Uterus (tissue), 4 donors: Measurements from ENCODE around the gene EPB41. TPM values are rescaled to one million over a fixed set of nuclear protein-coding genes. Genes with fewer than 3 reads are reported as not detected.

Source experiments
- DNase-seq, 2 donors: peaks; one replicate each; pipeline ENCODE4 v3.0.0-alpha.2; 2019 to 2020
- H3K27ac ChIP-seq, 2 donors: fragments of 200-600 bp; sonication (generic); 1 replicate in 1 of 2; 2 replicates in 1 of 2; pipeline ENCODE4 v1.5.1; 2016 to 2018
- H3K27me3 ChIP-seq, 2 donors: fragments of 200-600 bp; sonication (generic); one replicate each; pipeline ENCODE4 v1.5.1; 2018 to 2019; ENCODE audit warnings: control low read depth in 1 of 2
- H3K36me3 ChIP-seq, 2 donors: fragments of 200-600 bp; sonication (generic); one replicate each; pipeline ENCODE4 v1.5.1; 2019; ENCODE audit warnings: control low read depth in 1 of 2
- H3K4me1 ChIP-seq, 2 donors: fragments of 200-600 bp; sonication (generic); one replicate each; pipeline ENCODE4 v1.5.1; 2018 to 2019; ENCODE audit warnings: control low read depth in 1 of 2
- H3K4me3 ChIP-seq, 2 donors: fragments of 200-600 bp; sonication (generic); 1 replicate in 1 of 2; 2 replicates in 1 of 2; pipeline ENCODE4 v1.5.1; 2018 to 2019; ENCODE audit warnings: mild to moderate bottlenecking in 1 of 2
- H3K9me3 ChIP-seq, 2 donors: fragments of 200-600 bp; sonication (generic); one replicate each; pipeline ENCODE4 v1.5.1; 2019; ENCODE audit warnings: control low read depth in 1 of 2
- POLR2A ChIP-seq, 2 donors: fragments of 450-650 bp; IDR thresholded peaks; one replicate each; pipeline ENCODE4 v1.6.1; 2016; ENCODE audit warnings: antibody characterized with exemption in 2 of 2, mild to moderate bottlenecking in 1 of 2, moderate library complexity in 1 of 2
- intact Hi-C: fragments of 100-400 bp; cut with DNase I; formaldehyde crosslinking; loops from one replicate; pipeline ENCODE4 v1.15.1; 2023; ENCODE audit warnings: low total_unique reads
- total RNA-seq, 4 donors: library from RNA; depleted of rRNA in 3 of 4; stranded (reverse); fragments of >200 nt in 3 of 4; gene quantifications; one replicate each; pipeline versions ENCODE4 v1.1.0 to v1.2.4, GENCODE V29; 2014 to 2023
- TF ChIP-seq, protein P1 (sequence below), 4 experiments: fragments of 200-600 bp in 2 of 4; fragments of 450-650 bp in 2 of 4; sonication (generic) in 2 of 4; IDR thresholded peaks; one replicate each; pipeline ENCODE4 v1.5.1; 2016 to 2019; ENCODE audit warnings: antibody characterized with exemption in 4 of 4, mild to moderate bottlenecking in 2 of 4, moderate library complexity in 1 of 4
- donor health status: DM: yes; HTN: yes; CAD: no.

EPB41 gene
- total RNA-seq, 4 donors from 2014 or later, result 16.2 to 1,146 (median 45.4) TPM

- peak overlapping the region; percentile 94 to 100 for H3K27ac ChIP-seq
- DNase-seq, result no peak
Observed at GRCh38 chr1:29117381-29117780, 203.0 kb downstream of the EPB41 start.

DNA sequence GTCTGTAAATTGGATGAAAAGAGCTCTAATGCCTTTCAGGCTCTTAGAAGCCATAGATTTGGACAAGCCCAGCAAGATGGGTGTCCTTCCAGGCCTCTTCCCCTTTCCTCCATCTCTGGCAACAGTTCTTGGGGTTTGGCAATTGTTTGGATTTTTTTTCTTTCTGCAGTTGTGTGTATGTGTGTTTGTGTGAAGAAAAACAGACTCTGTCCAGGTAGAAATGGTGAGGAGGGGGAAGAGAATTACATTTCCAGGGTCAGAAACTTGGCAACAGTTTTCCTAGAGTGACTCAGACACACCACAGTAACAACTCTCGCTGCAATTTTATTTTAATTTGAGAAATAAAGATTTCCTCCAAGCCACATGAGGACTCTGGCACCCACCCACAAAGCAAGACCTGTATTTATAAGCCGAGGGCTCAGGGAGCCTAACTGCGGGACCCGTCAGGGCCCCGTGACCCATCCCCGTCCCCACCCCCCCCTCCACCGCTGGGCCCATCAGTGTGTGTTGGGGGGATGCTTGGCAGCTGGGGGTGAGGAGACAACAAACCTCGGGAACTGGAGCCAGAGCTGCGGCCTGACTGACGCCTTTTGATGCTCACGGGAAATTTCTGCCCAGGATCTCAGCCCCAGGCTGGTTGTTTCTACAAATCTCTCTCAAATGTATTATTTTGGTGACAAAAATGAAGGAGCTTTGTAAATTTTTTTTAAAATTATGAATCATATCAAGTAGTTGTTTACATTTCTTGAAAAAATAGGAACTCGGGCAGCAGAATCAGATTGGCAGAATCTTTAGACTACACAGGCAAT, 205.0 kb downstream of the EPB41 start:
- no peaks in the 10 kb centered on the region for H3K27me3 ChIP-seq
- intact Hi-C loops, result no loop called here
- TF ChIP-seq, protein P1, sequence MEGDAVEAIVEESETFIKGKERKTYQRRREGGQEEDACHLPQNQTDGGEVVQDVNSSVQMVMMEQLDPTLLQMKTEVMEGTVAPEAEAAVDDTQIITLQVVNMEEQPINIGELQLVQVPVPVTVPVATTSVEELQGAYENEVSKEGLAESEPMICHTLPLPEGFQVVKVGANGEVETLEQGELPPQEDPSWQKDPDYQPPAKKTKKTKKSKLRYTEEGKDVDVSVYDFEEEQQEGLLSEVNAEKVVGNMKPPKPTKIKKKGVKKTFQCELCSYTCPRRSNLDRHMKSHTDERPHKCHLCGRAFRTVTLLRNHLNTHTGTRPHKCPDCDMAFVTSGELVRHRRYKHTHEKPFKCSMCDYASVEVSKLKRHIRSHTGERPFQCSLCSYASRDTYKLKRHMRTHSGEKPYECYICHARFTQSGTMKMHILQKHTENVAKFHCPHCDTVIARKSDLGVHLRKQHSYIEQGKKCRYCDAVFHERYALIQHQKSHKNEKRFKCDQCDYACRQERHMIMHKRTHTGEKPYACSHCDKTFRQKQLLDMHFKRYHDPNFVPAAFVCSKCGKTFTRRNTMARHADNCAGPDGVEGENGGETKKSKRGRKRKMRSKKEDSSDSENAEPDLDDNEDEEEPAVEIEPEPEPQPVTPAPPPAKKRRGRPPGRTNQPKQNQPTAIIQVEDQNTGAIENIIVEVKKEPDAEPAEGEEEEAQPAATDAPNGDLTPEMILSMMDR (IDR thresholded peaks at IDR 0.05), result no peak
- TF ChIP-seq POLR2A (IDR thresholded peaks at IDR 0.05), result no peak

More at GRCh38 chr1:29117381-29117780, 203.0 kb downstream of the EPB41 start:
- Histone ChIP-seq H3K4me1 (peaks cover 0 to 12% of the 10 kb centered on the region in 2 donors), H3K27me3 (no peaks in the 10 kb centered on the region), H3K4me3 (no peak overlapping the region), H3K9me3 (no peaks in the 10 kb centered on the region), H3K36me3 (no peaks in the 10 kb centered on the region)
- intact Hi-C loops, result no loop called here
- TF ChIP-seq, protein P1 (IDR thresholded peaks at IDR 0.05), result peak; percentile 23 to 35 (median 28)
- no peak for TF ChIP-seq POLR2A (IDR thresholded peaks at IDR 0.05)

GRCh38 chr1:29120367-29120766, 206.0 kb downstream of the EPB41 start:
- Histone ChIP-seq H3K9me3 (no peaks in the 10 kb centered on the region), H3K4me3 (peak overlapping the region in 1 of 2 donors; percentile 73), H3K36me3 (no peaks in the 10 kb centered on the region), H3K27ac (peak overlapping the region; percentile 94 to 100), H3K4me1 (peaks cover 0 to 12% of the 10 kb centered on the region in 2 donors), H3K27me3 (no peaks in the 10 kb centered on the region)
- DNase-seq, result no peak
- TF ChIP-seq, protein P1 (IDR thresholded peaks at IDR 0.05), result no peak
- no peak for TF ChIP-seq POLR2A (IDR thresholded peaks at IDR 0.05)
- intact Hi-C loops, result loop anchor here (10.0 kb wide), 1 partner anchor 64 kb away; the partner anchor contains the start of gene SRSF4

More for the DNA sequence above, 205.0 kb downstream of the EPB41 start:
- Histone ChIP-seq H3K27ac (peak overlapping the region; percentile 94 to 100), H3K4me3 (peak overlapping the region in 1 of 2 donors; percentile 10), H3K9me3 (no peaks in the 10 kb centered on the region), H3K4me1 (peaks cover 0 to 12% of the 10 kb centered on the region in 2 donors), H3K36me3 (no peaks in the 10 kb centered on the region)
- DNase-seq, result peak; percentile 42 to 71

DNA sequence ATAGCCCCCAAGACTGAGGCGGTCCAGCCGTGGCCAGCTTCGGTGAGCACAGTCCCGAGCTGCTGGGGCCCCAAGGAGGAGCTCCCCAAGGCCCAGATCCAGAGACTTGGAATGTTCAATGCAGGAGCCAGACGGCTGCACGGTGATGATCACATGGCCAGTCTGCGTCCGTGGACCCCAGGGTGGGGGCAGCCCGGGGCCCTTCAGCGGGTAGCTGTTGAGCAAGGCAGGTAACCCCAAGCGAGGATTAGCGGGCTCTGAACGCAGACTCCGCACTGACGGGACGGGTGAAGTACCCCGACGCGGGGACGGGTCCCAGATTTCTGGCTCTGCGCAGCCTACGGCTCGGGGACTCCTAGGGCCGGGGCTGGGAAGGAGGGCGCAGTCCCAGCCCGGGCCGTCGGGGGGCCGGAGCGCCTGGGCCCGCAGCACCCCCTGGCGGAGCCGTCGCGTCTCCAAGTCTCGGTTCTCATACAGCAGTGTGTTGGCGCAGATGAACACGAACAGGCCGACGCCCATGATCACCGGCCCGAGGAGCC, 206.6 kb downstream of the EPB41 start:
- H3K9me3 ChIP-seq, result no peaks in the 10 kb centered on the region
- peak overlapping the region; percentile 94 to 100 for H3K27ac ChIP-seq
- no peak for TF ChIP-seq POLR2A (IDR thresholded peaks at IDR 0.05)
- TF ChIP-seq, protein P1 (IDR thresholded peaks at IDR 0.05), result peak; percentile 44 to 83 (median 61)
- H3K27me3 ChIP-seq, result no peaks in the 10 kb centered on the region
- H3K36me3 ChIP-seq, result no peaks in the 10 kb centered on the region
- peak overlapping the region; percentile 73 to 80 for H3K4me3 ChIP-seq
- intact Hi-C loops, result loop anchor here (10.0 kb wide), 1 partner anchor 64 kb away; the partner anchor contains the start of gene SRSF4
- peaks cover 0 to 12% of the 10 kb centered on the region in 2 donors for H3K4me1 ChIP-seq
- DNase-seq, result peak; percentile 67 to 75

- Histone ChIP-seq H3K4me3 (peak overlapping the region; percentile 73 to 80), H3K27ac (peak overlapping the region; percentile 94 to 100), H3K36me3 (no peaks in the 10 kb centered on the region), H3K27me3 (no peaks in the 10 kb centered on the region), H3K4me1 (peaks cover 0 to 12% of the 10 kb centered on the region in 2 donors), H3K9me3 (no peaks in the 10 kb centered on the region)
- DNase-seq, result peak in 1 of 2 donors; percentile 46
- intact Hi-C loops, result loop anchor here (10.0 kb wide), 1 partner anchor 63 kb away; the partner anchor contains the start of gene SRSF4
- no peak for TF ChIP-seq POLR2A (IDR thresholded peaks at IDR 0.05)
- TF ChIP-seq, protein P1 (IDR thresholded peaks at IDR 0.05), result no peak
Observed at GRCh38 chr1:29121516-29121935, 207.2 kb downstream of the EPB41 start.
